K562 (cell line): ENCODE measurements around the gene CDK11B. TPM values are rescaled to one million over a fixed set of nuclear protein-coding genes. Genes with fewer than 3 reads are reported as not detected.

Source experiments
- ATAC-seq: fragments of 200-7000 bp; cut with Tn5 transposase; 3 replicates; pipeline ENCODE4 v1.9.1; 2020; ENCODE audit warnings: moderate library complexity
- BruUV-seq: library from RNA; stranded (reverse); fragments of 400-500 nt; replicated peaks from 2 replicates; lab custom pipeline; 2021; lab: Mats Ljungman, UMichigan
- CTCF ChIA-PET: fragments of 300-600 bp; formaldehyde crosslinking; extraction: SDS; loops from one replicate; lab custom pipeline; 2021; ENCODE audit warnings: low intra/inter-chr PET ratio; lab: Yijun Ruan, JAX
- POLR2A ChIA-PET: fragments of 300-600, 350-650 bp; sonication (Branson Sonifier 250); formaldehyde crosslinking; extraction: SDS; loops from one replicate; lab custom pipeline; 2021; ENCODE audit warnings: antibody characterized with exemption, inconsistent platforms; lab: Yijun Ruan, JAX
- DNase-seq, 4 experiments: peaks; one replicate each; pipeline versions ENCODE4 v3.0.0 to v3.0.0-alpha.2; 2011 to 2018; ENCODE audit warnings: low spot score in 3 of 4, mixed read lengths in 3 of 4; ENCODE audit errors: extremely low read depth in 1 of 4
- FAIRE-seq: peaks from 2 replicates; lab custom pipeline; 2011; peaks lifted over from hg19 to GRCh38; lab: Jason Lieb, UNC
- H2AFZ ChIP-seq: 2 replicates; pipeline ENCODE4 v1.6.0; 2011; ENCODE audit warnings: low read depth, low read length, control low read depth, inconsistent platforms
- H3K27ac ChIP-seq: fragments of 200-600 bp; 3 replicates; pipeline ENCODE4 v1.8.0; 2011; ENCODE audit warnings: low read depth, mild to moderate bottlenecking, control low read depth, inconsistent platforms, low read length, moderate library complexity, mixed read lengths; ENCODE audit errors: extremely low read depth
- H3K27me3 ChIP-seq, 2 experiments: fragments of 300-600 bp in 1 of 2; 2 replicates in 1 of 2; 3 replicates in 1 of 2; pipeline versions ENCODE4 v1.6.0 to v1.8.0; 2011; ENCODE audit warnings: inconsistent platforms in 2 of 2, low read length in 2 of 2, mild to moderate bottlenecking in 1 of 2, mixed read lengths in 1 of 2, moderate library complexity in 1 of 2; ENCODE audit not compliant: control insufficient read depth in 2 of 2, insufficient read depth in 2 of 2
- H3K36me3 ChIP-seq: fragments of 300-600 bp; 3 replicates; pipeline ENCODE4 v1.8.0; 2011; ENCODE audit warnings: mild to moderate bottlenecking, low read length, inconsistent platforms; ENCODE audit not compliant: control insufficient read depth, insufficient read depth
- H3K4me1 ChIP-seq, 2 experiments: fragments of 200-600 bp in 1 of 2; replicated peaks in 1 of 2; 2 replicates in 1 of 2; 3 replicates in 1 of 2; pipeline versions ENCODE4 v1.5.1 to v1.8.0; 2011; ENCODE audit warnings: inconsistent platforms in 2 of 2, low read length in 2 of 2, mild to moderate bottlenecking in 1 of 2, mixed read lengths in 1 of 2, moderate library complexity in 1 of 2; ENCODE audit not compliant: control insufficient read depth in 2 of 2, insufficient read depth in 2 of 2
- H3K4me2 ChIP-seq: 2 replicates; pipeline ENCODE4 v1.6.1; 2011; ENCODE audit warnings: low read length, control low read depth, inconsistent platforms, mixed read lengths; ENCODE audit not compliant: insufficient read depth
- H3K4me3 ChIP-seq: fragments of 200-600 bp; sonication (generic), shearing (Covaris generic); 2 replicates; pipeline ENCODE4 v1.5.1; 2016; ENCODE audit warnings: control low read depth, inconsistent platforms
- H3K79me2 ChIP-seq: fragments of 200-600 bp; 3 replicates; pipeline ENCODE4 v1.8.0; 2011; ENCODE audit warnings: low read length, inconsistent platforms; ENCODE audit not compliant: control insufficient read depth, insufficient read depth
- H3K9ac ChIP-seq, 2 experiments: 2 replicates each; pipeline versions ENCODE4 v1.6.0 to v1.6.1; 2011; ENCODE audit warnings: low read depth in 2 of 2, low read length in 2 of 2, control low read depth in 1 of 2, inconsistent platforms in 1 of 2, mild to moderate bottlenecking in 1 of 2, mixed read lengths in 1 of 2; ENCODE audit not compliant: insufficient read depth in 1 of 2
- H3K9me1 ChIP-seq: one replicate; pipeline ENCODE4 v1.6.0; 2011; ENCODE audit warnings: inconsistent platforms, mild to moderate bottlenecking, low read length, moderate library complexity; ENCODE audit not compliant: control insufficient read depth, insufficient read depth
- H3K9me3 ChIP-seq: replicated peaks from 2 replicates; pipeline ENCODE4 v1.5.1; 2011; ENCODE audit warnings: low read depth, low read length, inconsistent platforms; ENCODE audit not compliant: control insufficient read depth, insufficient read depth
- H4K20me1 ChIP-seq: replicated peaks from 2 replicates; pipeline ENCODE4 v1.6.1; 2011; ENCODE audit warnings: low read length, inconsistent platforms, mixed read lengths; ENCODE audit not compliant: control insufficient read depth, insufficient read depth
- CTBP1 ChIP-seq: fragments of 450-650 bp; IDR thresholded peaks from 2 replicates; pipeline ENCODE4 v1.6.1; 2016; ENCODE audit warnings: borderline replicate concordance
- ELF1 ChIP-seq: fragments of 200-800 bp; sonication (Bioruptor generic); IDR thresholded peaks from 2 replicates; pipeline ENCODE4 v1.6.1; 2016; ENCODE audit warnings: missing genetic modification characterization, missing compliant biosample characterization
- ERF ChIP-seq: fragments of 450-650 bp; formaldehyde crosslinking; IDR thresholded peaks from 2 replicates; pipeline ENCODE4 v1.4.0; 2020; ENCODE audit warnings: mild to moderate bottlenecking, mixed read lengths
- HCFC1 ChIP-seq: IDR thresholded peaks from 2 replicates; pipeline ENCODE4 v1.6.1; 2012; ENCODE audit warnings: low read depth, low read length, improper control_type of control experiment
- HEY1 ChIP-seq: fragments of 250-450 bp; sonication (Bioruptor Pico); IDR thresholded peaks from 2 replicates; pipeline ENCODE4 v1.5.0; 2020; ENCODE audit warnings: mild to moderate bottlenecking, moderate library complexity, borderline replicate concordance
- HMGN3 ChIP-seq: IDR thresholded peaks from 2 replicates; pipeline ENCODE4 v1.6.1; 2011; ENCODE audit warnings: borderline replicate concordance, low read depth, mild to moderate bottlenecking, mixed read lengths, low read length; ENCODE audit not compliant: insufficient read length; ENCODE audit errors: extremely low read depth
- LARP7 ChIP-seq: fragments of 450-650 bp; IDR thresholded peaks from 2 replicates; pipeline ENCODE4 v1.6.1; 2016
- NFE2 ChIP-seq: IDR thresholded peaks from 2 replicates; pipeline ENCODE4 v1.6.1; 2014; ENCODE audit warnings: antibody characterized with exemption, low read depth
- NFIC ChIP-seq: fragments of 450-650 bp; IDR thresholded peaks from 2 replicates; pipeline ENCODE4 v1.6.1; 2017; ENCODE audit warnings: mild to moderate bottlenecking, inconsistent platforms
- POU5F1 ChIP-seq: fragments of 150-350 bp; IDR thresholded peaks from 2 replicates; pipeline ENCODE4 v1.6.1; 2014; ENCODE audit warnings: borderline replicate concordance, low read length, low read depth, mild to moderate bottlenecking; ENCODE audit not compliant: partially characterized antibody
- PTTG1 ChIP-seq: fragments of 450-650 bp; IDR thresholded peaks from 2 replicates; pipeline ENCODE4 v1.6.1; 2016; ENCODE audit warnings: low read depth, mild to moderate bottlenecking, missing genetic modification characterization, missing compliant biosample characterization
- SIX5 ChIP-seq, 2 experiments: IDR thresholded peaks; 2 replicates each; pipeline ENCODE4 v1.6.1; 2011; ENCODE audit warnings: low read length in 2 of 2, borderline replicate concordance in 1 of 2, low read depth in 1 of 2, mild to moderate bottlenecking in 1 of 2, moderate library complexity in 1 of 2; ENCODE audit not compliant: insufficient read depth in 1 of 2
- SRSF1 ChIP-seq: fragments of 200-400 bp; formaldehyde crosslinking; IDR thresholded peaks from 2 replicates; pipeline ENCODE4 v1.6.1; 2017; ENCODE audit warnings: mild to moderate bottlenecking, low read depth, low read length, moderate library complexity
- TEAD1 ChIP-seq, 2 experiments: fragments of 450-650 bp in 1 of 2; sonication (generic) in 1 of 2; formaldehyde crosslinking; IDR thresholded peaks; 2 replicates each; pipeline versions ENCODE4 v1.4.0 to v1.8.0; 2020 to 2022; ENCODE audit warnings: mild to moderate bottlenecking in 2 of 2, missing genetic modification reagents in 1 of 2
- TFAP4 ChIP-seq: sonication (generic); formaldehyde crosslinking; IDR thresholded peaks from 2 replicates; pipeline ENCODE4 v1.8.0; 2022; ENCODE audit warnings: missing genetic modification reagents, mild to moderate bottlenecking, moderate library complexity, borderline replicate concordance
- XRCC5 ChIP-seq: fragments of 200-400 bp; formaldehyde crosslinking; IDR thresholded peaks from 2 replicates; pipeline ENCODE4 v1.6.1; 2017; ENCODE audit warnings: low read depth, mild to moderate bottlenecking, low read length
- ZNF57 ChIP-seq: fragments of 450-650 bp; formaldehyde crosslinking; IDR thresholded peaks from 2 replicates; pipeline ENCODE4 v1.4.0; 2020; ENCODE audit warnings: mild to moderate bottlenecking, moderate library complexity
- ZNF668 ChIP-seq: fragments of 250-450 bp; sonication (Bioruptor Pico); IDR thresholded peaks from 2 replicates; pipeline ENCODE4 v1.8.0; 2022; ENCODE audit warnings: mild to moderate bottlenecking, inconsistent platforms
- ZNF780A ChIP-seq: fragments of 250-450 bp; sonication (Bioruptor Pico); IDR thresholded peaks from 2 replicates; pipeline ENCODE4 v1.5.0; 2021; ENCODE audit warnings: mild to moderate bottlenecking
- WGBS: fragments of 100-300 bp; shearing (Covaris generic); methylation state at CpG from one replicate; pipeline ENCODE4 v1.1.6; 2016; ENCODE audit warnings: low coverage, mixed read lengths; ENCODE audit not compliant: insufficient coverage; ENCODE audit errors: missing lambda C conversion rate; 5-methylcytosine and 5-hydroxymethylcytosine counted together
- in situ Hi-C: fragments of 300-500 bp; cut with MboI; formaldehyde crosslinking; loops from 4 replicates; pipeline ENCODE4 v1.15.0; 2018; ENCODE audit warnings: inconsistent platforms, mixed read lengths
- intact Hi-C: fragments of 100-400 bp; cut with micrococcal nuclease; formaldehyde crosslinking; loops from 2 replicates; pipeline ENCODE4 v1.14.2; 2022
- polyA plus RNA-seq, 8 experiments: library from polyadenylated mRNA; depleted of rRNA in 4 of 8; stranded (reverse) in 5 of 8; unstranded in 3 of 8; fragments of >200 nt; fragmentation: Nextera tagmentation in 2 of 8; fragmentation: Illumina TruSeq in 1 of 8; extraction: Ambion mirVana in 2 of 8; extraction: Trizol in 1 of 8; gene quantifications; 2 replicates each; pipeline versions ENCODE4 v1.2.1 to v1.2.3, GENCODE V29; 2011 to 2014; ENCODE audit warnings: inconsistent platforms in 1 of 8, missing spikeins in 1 of 8
- total RNA-seq, 7 experiments: library from RNA; depleted of rRNA in 6 of 7; stranded (reverse); fragments of >200 nt in 6 of 7; fragmentation: Illumina TruSeq in 2 of 7; extraction: Trizol in 2 of 7; gene quantifications; 2 replicates each; pipeline versions ENCODE4 v1.2.1 to v1.2.3, GENCODE V29; 2011 to 2021; ENCODE audit warnings: low replicate concordance in 1 of 7

The CDK11B gene
- total and polyA plus RNA-seq, 9 of the 15 experiments (the other 6 are each of a cell fraction or from before 2014, with no cell fraction given): 2.8 to 52.2 (median 19.5) TPM

- no peak for TF ChIP-seq ZNF780A (CRISPR knock-in tag)
- TF ChIP-seq TFAP4 (CRISPR knock-in tag): no peak
- no peak for TF ChIP-seq PTTG1 (tag)
- TF ChIP-seq ZNF668 (CRISPR knock-in tag): no peak
- no peak for TF ChIP-seq HEY1 (CRISPR knock-in tag)
- no peak for TF ChIP-seq TEAD1 (CRISPR knock-in tag; IDR thresholded peaks at IDR 0.05)
Measured at GRCh38 chr1:1616045-1616790, 42.6 kb downstream of the CDK11B start (continued).

GRCh38 chr1:1615256-1616044 lies 43.4 kb downstream of the CDK11B start, which contains the start of gene MIB2:
Gene MIB2, plus strand, starts transcription at chr1:1615500. Its CDS starts 7,953 bp downstream, at chr1:1623453.
- Histone ChIP-seq H3K9me3 (no peaks in the 10 kb centered on the region), H3K9me1 (no peaks in the 10 kb centered on the region), H2AFZ (peak within 1 kb of the TSS; percentile 97), H3K4me3 (peak within 1 kb of the TSS; percentile 87), H3K4me1 (peaks cover 14 to 70% of the 10 kb centered on the region in 2 experiments; a peak in 4 of 5 replicates), H4K20me1 (0 out of 2 replicates have a peak, but pooled peaks cover 19% of the 10 kb centered on the region), H3K27me3 (no peaks in the 10 kb centered on the region; a peak in 1 of 5 replicates), H3K9ac (peak within 1 kb of the TSS; percentile 99 to 100), H3K4me2 (peak within 1 kb of the TSS; percentile 94), H3K27ac (peak within 1 kb of the TSS; percentile 99), H3K36me3 (peaks cover 9% of the 10 kb centered on the region; the same call in 2 of the 3 replicates), H3K79me2 (peaks cover 31% of the 10 kb centered on the region)
- 0% methylated on average over 80 of the region's 107 CpGs for WGBS
- ATAC-seq (peak; percentile 92), DNase-seq (peak; percentile 99 to 100 (median 99)), FAIRE-seq (peak; percentile 82)
- BruUV-seq: no TSS peak
- intact Hi-C loops: loop anchor here (1.0 kb wide), 1 partner anchor 40 kb away; no protein-coding TSS in a partner anchor
- ChIA-PET CTCF (no interaction called here), POLR2A (interaction anchor here (0.6 to 3.9 kb wide), 8 partner anchors 8 to 208 kb away, joined by 3 to 61 read pairs (median 4); partner anchors contain the start of genes FNDC10 and MRPL20)
- in situ Hi-C loops: no loop called here
- TF ChIP-seq POU5F1 (peak; percentile 87), ERF (peak; percentile 58; the same call in 1 of the 2 replicates), CTBP1 (peak; percentile 89), XRCC5 (no peak), HCFC1 (peak; percentile 91), LARP7 (0 out of 2 replicates have a peak, but pooled peaks have one; percentile 60), SIX5 (IDR thresholded peaks at IDR 0.05; ENCODE audit: borderline replicate concordance in 1 of 2, insufficient read depth in 1 of 2, low read depth in 1 of 2, low read length in 2 of 2) (peak; percentile 62 to 75), SRSF1 (0 out of 2 replicates have a peak, but pooled peaks have one; percentile 40), ELF1 (tag) (peak; percentile 72; the same call in 1 of the 2 replicates), ZNF57 (no peak), NFE2 (no peak), HMGN3 (peak; percentile 75), NFIC (0 out of 2 replicates have a peak, but pooled peaks have one; percentile 35)
